ENCODE data around the gene RAB26.
"Not testable (repeated sequence)": the region's sequence is repeated elsewhere in the genome, so short reads cannot be mapped to it uniquely, and the experiment has no call there.

GRCh38 chr16:2124694-2125444 is 23.6 kb upstream of the RAB26 start:
- not testable (repeated sequence) for TF ChIP-seq EZH2 (IDR thresholded peaks at IDR 0.05; ENCODE audit: low read depth, unreplicated experiment); POLR2AphosphoS5 (IDR thresholded peaks at IDR 0.05; ENCODE audit: low read depth); REST (IDR thresholded peaks at IDR 0.05; ENCODE audit: unreplicated experiment)
- TF ChIP-seq, protein P1, sequence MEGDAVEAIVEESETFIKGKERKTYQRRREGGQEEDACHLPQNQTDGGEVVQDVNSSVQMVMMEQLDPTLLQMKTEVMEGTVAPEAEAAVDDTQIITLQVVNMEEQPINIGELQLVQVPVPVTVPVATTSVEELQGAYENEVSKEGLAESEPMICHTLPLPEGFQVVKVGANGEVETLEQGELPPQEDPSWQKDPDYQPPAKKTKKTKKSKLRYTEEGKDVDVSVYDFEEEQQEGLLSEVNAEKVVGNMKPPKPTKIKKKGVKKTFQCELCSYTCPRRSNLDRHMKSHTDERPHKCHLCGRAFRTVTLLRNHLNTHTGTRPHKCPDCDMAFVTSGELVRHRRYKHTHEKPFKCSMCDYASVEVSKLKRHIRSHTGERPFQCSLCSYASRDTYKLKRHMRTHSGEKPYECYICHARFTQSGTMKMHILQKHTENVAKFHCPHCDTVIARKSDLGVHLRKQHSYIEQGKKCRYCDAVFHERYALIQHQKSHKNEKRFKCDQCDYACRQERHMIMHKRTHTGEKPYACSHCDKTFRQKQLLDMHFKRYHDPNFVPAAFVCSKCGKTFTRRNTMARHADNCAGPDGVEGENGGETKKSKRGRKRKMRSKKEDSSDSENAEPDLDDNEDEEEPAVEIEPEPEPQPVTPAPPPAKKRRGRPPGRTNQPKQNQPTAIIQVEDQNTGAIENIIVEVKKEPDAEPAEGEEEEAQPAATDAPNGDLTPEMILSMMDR (conservative IDR thresholded peaks at IDR 0.05; ENCODE audit: low read depth in 2 of 2) = not testable (repeated sequence)

Data from GM23338 (cell line).